Pancreas (tissue), 10 donors: Measurements from ENCODE around the gene TMEM121B. TPM values are rescaled to one million over a fixed set of nuclear protein-coding genes. Genes with fewer than 3 reads are reported as not detected.

Source experiments
- ATAC-seq, 4 donors: fragments of 200-7000 bp; cut with Tn5 transposase; one replicate each; pipeline versions ENCODE4 v1.8.0 to v1.9.1; 2020; ENCODE audit warnings: mild to moderate bottlenecking in 4 of 4, moderate library complexity in 4 of 4
- DNase-seq, 6 donors: peaks; one replicate each; pipeline ENCODE4 v3.0.0-alpha.2; 2020
- FAIRE-seq: peaks from 2 replicates; lab custom pipeline; 2012; peaks lifted over from hg19 to GRCh38; lab: Jason Lieb, UNC
- H3K27ac ChIP-seq, 4 donors: fragments of 200-600 bp; sonication (generic); 1 replicate in 3 of 4; 2 replicates in 1 of 4; pipeline versions ENCODE4 v1.5.0 to v1.8.0; 2020
- H3K27me3 ChIP-seq, 4 donors: fragments of 200-600 bp; one replicate each; pipeline ENCODE4 v1.8.0; 2021
- H3K36me3 ChIP-seq, 3 donors: fragments of 200-600 bp; sonication (generic) in 1 of 3; one replicate each; pipeline versions ENCODE4 v1.5.0 to v1.8.0; 2020 to 2021
- H3K4me1 ChIP-seq, 3 donors: fragments of 200-600 bp; one replicate each; pipeline ENCODE4 v1.8.0; 2021
- H3K4me3 ChIP-seq, 4 donors: fragments of 200-600 bp; sonication (generic) in 2 of 4; one replicate each; pipeline versions ENCODE4 v1.5.0 to v1.8.0; 2020 to 2021
- H3K9me3 ChIP-seq, 4 donors: fragments of 200-600 bp; one replicate each; pipeline ENCODE4 v1.8.0; 2021
- CTCF ChIP-seq, 4 donors: fragments of 200-600 bp; sonication (generic) in 3 of 4; IDR thresholded peaks; one replicate each; pipeline versions ENCODE4 v1.5.0 to v1.8.0; 2021; ENCODE audit warnings: antibody characterized with exemption in 4 of 4
- WGBS, 2 donors: extraction: QIAGEN DNeasy Blood & Tissue Kit; methylation state at CpG; one replicate each; pipeline ENCODE4 v1.1.7; 2013; 5-methylcytosine and 5-hydroxymethylcytosine counted together
- intact Hi-C, 3 donors: fragments of 100-400 bp; cut with DNase I; formaldehyde crosslinking; loops; one replicate each; pipeline versions ENCODE4 v1.11.1 to v1.14.2; 2022
- polyA plus RNA-seq, 2 donors: library from polyadenylated mRNA; stranded (reverse); fragments of 200-250 nt; gene quantifications; one replicate each; pipeline ENCODE4 v1.2.3, GENCODE V29; 2013
- total RNA-seq, 6 donors: library from RNA; stranded (reverse); fragmentation: NEBNext Ultra II Directional in 4 of 6; extraction: Animal tissue kit (Norgen Biotek cat#: 25700) in 4 of 6; gene quantifications; one replicate each; pipeline versions ENCODE4 v1.2.1 to v1.2.4, GENCODE V29; 2021 to 2023
- donor health status: healthy with polysubstance abuse.
- donor health status: DM: no; HTN: no; CAD: no; lungs with moderate emphysema.
- donor health status: DM: no; HTN: no; CAD: no.
- donor health status: control.
- donor health status: control.
- donor health status: Bipolar disorder and iron deficiency.
- donor health status: DM: yes; HTN: yes; CAD: no.
- donor health status: DM: no; HTN: no; CAD: no.
- donor health status: DM: no; HTN: no; CAD: no.
- donor health status: DM: yes; HTN: yes; CAD: no.

Gene TMEM121B
- total and polyA plus RNA-seq, 8 donors, result 0.23 to 1.00 (median 0.60) TPM

GRCh38 chr22:17104336-17104935 is 16.7 kb downstream of the TMEM121B start:
- no peaks in the 10 kb centered on the region for H3K27me3 ChIP-seq
- H3K9me3 ChIP-seq, result no peaks in the 10 kb centered on the region
- no peak overlapping the region for H3K27ac ChIP-seq
- no peak for FAIRE-seq
- no peak overlapping the region for H3K4me3 ChIP-seq
- no peak for TF ChIP-seq CTCF (IDR thresholded peaks at IDR 0.05)
- peaks cover 4 to 63% (median 8%) of the 10 kb centered on the region in 3 donors for H3K36me3 ChIP-seq
- no peaks in the 10 kb centered on the region for H3K4me1 ChIP-seq
- WGBS, 2 donors, result 88 to 95% methylated on average over 10 to 14 of the region's 14 CpGs
- no peak for DNase-seq
- intact Hi-C loops, result no loop called here
- ATAC-seq, result no peak

- no peaks in the 10 kb centered on the region for H3K4me1 ChIP-seq
- ATAC-seq (no peak), DNase-seq (no peak), FAIRE-seq (no peak)
- no peak overlapping the region for H3K27ac ChIP-seq
- H3K9me3 ChIP-seq, result no peaks in the 10 kb centered on the region
- TF ChIP-seq CTCF (IDR thresholded peaks at IDR 0.05), result no peak
- 96 to 98% methylated on average over 9 of the region's 9 CpGs for WGBS, 2 donors
- peaks cover 0 to 68% (median 11%) of the 10 kb centered on the region in 3 donors for H3K36me3 ChIP-seq
- H3K27me3 ChIP-seq, result no peaks in the 10 kb centered on the region
- intact Hi-C loops, result no loop called here
- H3K4me3 ChIP-seq, result no peak overlapping the region
Observed at GRCh38 chr22:17103351-17103750, 17.8 kb downstream of the TMEM121B start.

GRCh38 chr22:17102297-17102667 is 18.9 kb downstream of the TMEM121B start:
- H3K36me3 ChIP-seq, result peaks cover 0 to 68% (median 13%) of the 10 kb centered on the region in 3 donors
- 90 to 94% methylated on average over 7 of the region's 7 CpGs for WGBS, 2 donors

GRCh38 chr22:17101475-17102296 is 19.5 kb downstream of the TMEM121B start:
- intact Hi-C loops, result no loop called here
- WGBS, 2 donors, result 89% methylated on average over 14 of the region's 14 CpGs
- Histone ChIP-seq H3K27me3 (no peaks in the 10 kb centered on the region), H3K4me3 (no peak overlapping the region), H3K36me3 (peaks cover 0 to 65% (median 13%) of the 10 kb centered on the region in 3 donors), H3K9me3 (no peaks in the 10 kb centered on the region), H3K4me1 (no peaks in the 10 kb centered on the region), H3K27ac (no peak overlapping the region)
- no peak for FAIRE-seq
- no peak for ATAC-seq
- TF ChIP-seq CTCF (IDR thresholded peaks at IDR 0.05), result no peak
- DNase-seq, result no peak

More at GRCh38 chr22:17102297-17102667, 18.9 kb downstream of the TMEM121B start:
- intact Hi-C loops, result no loop called here
- TF ChIP-seq CTCF (IDR thresholded peaks at IDR 0.05), result no peak
- Histone ChIP-seq H3K4me1 (no peaks in the 10 kb centered on the region), H3K27ac (no peak overlapping the region), H3K27me3 (no peaks in the 10 kb centered on the region), H3K9me3 (no peaks in the 10 kb centered on the region), H3K4me3 (no peak overlapping the region)
- DNase-seq (no peak), FAIRE-seq (no peak), ATAC-seq (no peak)

- no peak for TF ChIP-seq CTCF (IDR thresholded peaks at IDR 0.05)
- FAIRE-seq (no peak), DNase-seq (no peak), ATAC-seq (peak in 1 of 4 donors; percentile 43)
- H3K9me3 ChIP-seq, result no peaks in the 10 kb centered on the region
- peaks cover 0 to 56% (median 13%) of the 10 kb centered on the region in 3 donors for H3K36me3 ChIP-seq
- 74 to 81% methylated on average over 6 of the region's 6 CpGs for WGBS, 2 donors
- H3K27me3 ChIP-seq, result no peaks in the 10 kb centered on the region
- no peak overlapping the region for H3K4me3 ChIP-seq
- intact Hi-C loops, result no loop called here
- no peak overlapping the region for H3K27ac ChIP-seq
- H3K4me1 ChIP-seq, result no peaks in the 10 kb centered on the region
Observed at GRCh38 chr22:17100621-17101020, 20.5 kb downstream of the TMEM121B start.
